Measurements from ENCODE around the gene TRIOBP.

- TF ChIP-seq EZH2 (IDR thresholded peaks at IDR 0.05) (no peak), POLR2AphosphoS5 (IDR thresholded peaks at IDR 0.05; ENCODE audit: borderline replicate concordance, low read depth, low read length) (no peak), FOXP2 (optimal IDR thresholded peaks at IDR 0.05; ENCODE audit: control extremely low read depth, extremely low read length, insufficient read depth) (no peak)
These were observed 126.5 kb downstream of the TRIOBP start, which contains the start of gene GALR3 for GRCh38 chr22:37823134-37823985.

Measured in SK-N-MC (cell line).